ENCODE measurements around the gene RNF214.
"Not testable (repeated sequence)": the region's sequence is repeated elsewhere in the genome, so short reads cannot be mapped to it uniquely, and the experiment has no call there.

RNF214 gene

GRCh38 chr11:117229411-117229810 is 3.1 kb upstream of the RNF214 start:
- FAIRE-seq (no peak), DNase-seq (ENCODE audit: extremely low spot score, insufficient read length, low read depth) (no peak)

- FAIRE-seq (no peak), DNase-seq (ENCODE audit: extremely low spot score, insufficient read length, low read depth) (no peak)
Measured at GRCh38 chr11:117229931-117230285, 2.6 kb upstream of the RNF214 start.

GRCh38 chr11:117230286-117230961 is 2.0 kb upstream of the RNF214 start:
- DNase-seq (ENCODE audit: extremely low spot score, insufficient read length, low read depth) = peak; percentile 25
- peak; percentile 90 for FAIRE-seq

GRCh38 chr11:117230999-117231841 is 1.3 kb upstream of the RNF214 start:
- no peak for DNase-seq (ENCODE audit: extremely low spot score, insufficient read length, low read depth)
- no peak for FAIRE-seq

- DNase-seq (ENCODE audit: extremely low spot score, insufficient read length, low read depth) (no peak), FAIRE-seq (no peak)
Measured at GRCh38 chr11:117231842-117232091, 704 bp upstream of the RNF214 start, which contains the start of gene PCSK7. TSS of gene PCSK7 (minus strand) at chr11:117232073. CDS start at chr11:117229844, 2,229 bp downstream.

- FAIRE-seq = no peak
- DNase-seq (ENCODE audit: extremely low spot score, insufficient read length, low read depth) = no peak
Measured at GRCh38 chr11:117232911-117233409, 489 bp downstream of the RNF214 start.

GRCh38 chr11:117238221-117238620 is 5.8 kb downstream of the RNF214 start:
- no peak for DNase-seq (ENCODE audit: extremely low spot score, insufficient read length, low read depth)
- no peak for FAIRE-seq

GRCh38 chr11:117239295-117239694 is 6.8 kb downstream of the RNF214 start:
- FAIRE-seq (no peak), DNase-seq (ENCODE audit: extremely low spot score, insufficient read length, low read depth) (no peak)

- DNase-seq (ENCODE audit: extremely low spot score, insufficient read length, low read depth) (no peak), FAIRE-seq (no peak)
Measured at GRCh38 chr11:117248341-117248740, 15.9 kb downstream of the RNF214 start.

GRCh38 chr11:117249571-117249970 is 17.1 kb downstream of the RNF214 start:
- FAIRE-seq = no peak
- DNase-seq (ENCODE audit: extremely low spot score, insufficient read length, low read depth) = no peak

GRCh38 chr11:117251506-117251905 is 19.0 kb downstream of the RNF214 start:
- FAIRE-seq (no peak), DNase-seq (ENCODE audit: extremely low spot score, insufficient read length, low read depth) (no peak)

- FAIRE-seq (no peak), DNase-seq (ENCODE audit: extremely low spot score, insufficient read length, low read depth) (no peak)
Measured at GRCh38 chr11:117255966-117256365, 23.5 kb downstream of the RNF214 start.

- FAIRE-seq (no peak), DNase-seq (ENCODE audit: extremely low spot score, insufficient read length, low read depth) (no peak)
Measured at GRCh38 chr11:117256573-117256972, 24.1 kb downstream of the RNF214 start.

GRCh38 chr11:117258576-117258975 is 26.1 kb downstream of the RNF214 start:
- DNase-seq (ENCODE audit: extremely low spot score, insufficient read length, low read depth) (no peak), FAIRE-seq (no peak)

- DNase-seq (ENCODE audit: extremely low spot score, insufficient read length, low read depth) (no peak), FAIRE-seq (no peak)
Measured at GRCh38 chr11:117259417-117259816, 26.9 kb downstream of the RNF214 start.

GRCh38 chr11:117264624-117265323 is 32.3 kb downstream of the RNF214 start:
- not testable (repeated sequence) for DNase-seq (ENCODE audit: extremely low spot score, insufficient read length, low read depth); FAIRE-seq

- DNase-seq (ENCODE audit: extremely low spot score, insufficient read length, low read depth) (no peak), FAIRE-seq (no peak)
Measured at GRCh38 chr11:117265745-117266144, 33.3 kb downstream of the RNF214 start.

- FAIRE-seq = no peak
- no peak for DNase-seq (ENCODE audit: extremely low spot score, insufficient read length, low read depth)
Measured at GRCh38 chr11:117269856-117270255, 37.4 kb downstream of the RNF214 start.

GRCh38 chr11:117271208-117271607 is 38.7 kb downstream of the RNF214 start:
- no peak for DNase-seq (ENCODE audit: extremely low spot score, insufficient read length, low read depth)

GRCh38 chr11:117272175-117272574 is 39.7 kb downstream of the RNF214 start:
- not testable (repeated sequence) for DNase-seq (ENCODE audit: extremely low spot score, insufficient read length, low read depth); FAIRE-seq

More at GRCh38 chr11:117271208-117271607, 38.7 kb downstream of the RNF214 start:
- FAIRE-seq = no peak

Data from GM18507 (cell line).